Left cardiac atrium (tissue), 4 donors: ENCODE data around the gene ZFYVE28. TPM values are rescaled to one million over a fixed set of nuclear protein-coding genes. Genes with fewer than 3 reads are reported as not detected.

ENCODE experiments used
- ATAC-seq, 2 donors: fragments of 200-7000 bp; cut with Tn5 transposase; one replicate each; pipeline ENCODE4 v1.9.1; 2020; ENCODE audit warnings: mild to moderate bottlenecking in 2 of 2, moderate library complexity in 2 of 2
- DNase-seq: peaks from one replicate; pipeline ENCODE4 v3.0.0-alpha.2; 2020
- intact Hi-C, 2 donors: fragments of 100-400 bp; cut with DNase I; formaldehyde crosslinking; loops; one replicate each; pipeline versions ENCODE4 v1.14.1 to v1.15.1; 2022 to 2023
- total RNA-seq, 2 donors: library from RNA; stranded (reverse); fragmentation: NEBNext Ultra II Directional; extraction: Animal tissue kit (Norgen Biotek cat#: 25700); gene quantifications; one replicate each; pipeline ENCODE4 v1.2.1, GENCODE V29; 2021
- donor health status: DM: no; HTN: yes; CAD: no.
- donor health status: DM: no; HTN: yes; CAD: no; lungs with severe emphysema.
- donor health status: DM: yes; HTN: yes; CAD: no.
- donor health status: Dilated cardiomyopathy.

Gene ZFYVE28
- total RNA-seq, 2 donors from 2014 or later, result 5.2 to 7.2 TPM

DNA sequence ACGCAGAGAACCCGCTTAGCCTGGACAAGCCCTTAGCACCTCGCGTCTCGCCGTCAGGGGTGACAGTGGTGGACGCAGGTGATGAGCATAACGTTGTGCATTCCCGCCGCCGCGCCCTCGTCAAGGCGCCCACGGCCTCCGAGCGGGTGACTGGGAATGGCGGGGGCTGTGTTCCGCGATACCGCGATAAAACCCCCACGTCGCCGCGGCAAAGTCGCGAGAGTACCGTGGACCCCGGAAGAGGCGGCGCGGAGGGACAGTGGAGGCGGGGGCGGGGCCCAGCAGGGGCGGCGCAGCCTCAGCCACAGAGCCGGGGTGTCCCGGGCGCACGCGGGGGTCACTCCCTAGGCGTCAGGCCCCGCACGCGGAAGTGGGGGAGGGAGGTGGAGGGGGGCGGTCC lies 53.8 kb downstream of the ZFYVE28 start:
- intact Hi-C loops, result no loop called here
- peak; percentile 66 for DNase-seq
- peak; percentile 82 to 90 for ATAC-seq

DNA sequence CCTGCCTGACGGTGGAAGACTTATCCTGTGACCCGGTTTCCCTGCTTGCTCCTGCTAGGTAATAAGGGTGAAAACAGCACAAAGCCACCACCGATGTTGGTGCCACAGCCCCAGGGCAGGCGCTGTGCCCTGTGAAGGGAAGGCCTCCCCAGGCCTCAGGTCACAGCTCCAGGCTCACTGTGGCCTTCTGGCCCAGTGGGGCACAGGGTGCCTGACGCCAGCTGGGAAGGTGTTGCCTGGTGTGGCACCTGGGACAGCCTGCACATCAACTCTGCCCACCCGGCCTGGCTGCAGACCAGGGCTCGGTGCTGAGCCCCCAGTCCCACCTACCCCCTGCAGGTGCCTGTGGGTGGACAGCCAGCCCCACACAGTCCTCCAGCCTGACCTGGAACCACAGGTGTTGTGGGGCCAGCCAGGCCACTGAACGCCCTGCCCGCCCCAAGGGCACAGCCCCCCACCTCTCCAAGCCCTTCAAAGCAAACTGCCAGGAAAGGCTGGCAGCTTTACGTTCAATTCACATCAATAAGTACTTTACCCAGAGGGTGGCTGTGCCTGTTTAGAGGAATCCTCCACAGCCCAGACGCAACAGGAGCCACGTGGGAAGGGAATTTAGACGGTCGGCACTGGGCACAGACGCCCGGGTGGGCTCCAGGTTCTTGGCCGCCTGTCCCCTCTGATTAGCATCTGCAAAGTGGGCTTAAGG lies 54.3 kb downstream of the ZFYVE28 start:
- intact Hi-C loops, result no loop called here
- ATAC-seq (peak in 1 of 2 donors; percentile 11), DNase-seq (no peak)

DNA sequence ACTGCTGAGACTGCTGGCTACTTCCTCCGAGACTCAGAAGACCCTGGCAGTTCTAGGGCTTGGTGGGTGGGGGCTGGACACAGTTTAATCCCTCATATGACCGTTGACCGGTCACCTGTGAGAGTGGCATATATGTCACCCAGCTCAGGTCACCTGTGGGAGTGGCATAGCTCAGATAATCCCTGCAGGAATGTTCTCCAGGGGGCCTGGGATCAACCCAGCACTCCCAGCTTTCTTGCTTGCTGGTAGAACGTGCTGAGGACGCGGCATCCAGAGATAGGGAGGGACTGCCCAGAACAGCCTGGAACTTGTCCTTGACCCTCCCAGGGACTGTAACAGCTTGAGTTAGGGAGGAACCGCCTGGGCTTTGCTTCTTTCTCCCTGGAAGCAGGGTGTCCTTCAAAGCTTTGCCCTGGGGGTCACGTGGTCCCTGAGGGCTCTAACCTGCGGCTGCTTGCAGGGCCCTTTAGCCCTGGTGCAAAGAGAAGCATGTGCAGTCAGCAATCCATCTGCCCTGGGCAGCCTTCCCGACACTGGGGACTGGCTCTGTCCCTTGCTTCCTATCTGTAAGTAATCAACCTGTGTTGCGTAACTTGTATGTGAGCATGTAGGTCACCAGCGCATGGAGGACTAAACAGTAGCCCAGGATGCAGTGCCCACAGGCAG lies 55.3 kb downstream of the ZFYVE28 start:
- ATAC-seq (no peak), DNase-seq (no peak)
- intact Hi-C loops, result no loop called here

DNA sequence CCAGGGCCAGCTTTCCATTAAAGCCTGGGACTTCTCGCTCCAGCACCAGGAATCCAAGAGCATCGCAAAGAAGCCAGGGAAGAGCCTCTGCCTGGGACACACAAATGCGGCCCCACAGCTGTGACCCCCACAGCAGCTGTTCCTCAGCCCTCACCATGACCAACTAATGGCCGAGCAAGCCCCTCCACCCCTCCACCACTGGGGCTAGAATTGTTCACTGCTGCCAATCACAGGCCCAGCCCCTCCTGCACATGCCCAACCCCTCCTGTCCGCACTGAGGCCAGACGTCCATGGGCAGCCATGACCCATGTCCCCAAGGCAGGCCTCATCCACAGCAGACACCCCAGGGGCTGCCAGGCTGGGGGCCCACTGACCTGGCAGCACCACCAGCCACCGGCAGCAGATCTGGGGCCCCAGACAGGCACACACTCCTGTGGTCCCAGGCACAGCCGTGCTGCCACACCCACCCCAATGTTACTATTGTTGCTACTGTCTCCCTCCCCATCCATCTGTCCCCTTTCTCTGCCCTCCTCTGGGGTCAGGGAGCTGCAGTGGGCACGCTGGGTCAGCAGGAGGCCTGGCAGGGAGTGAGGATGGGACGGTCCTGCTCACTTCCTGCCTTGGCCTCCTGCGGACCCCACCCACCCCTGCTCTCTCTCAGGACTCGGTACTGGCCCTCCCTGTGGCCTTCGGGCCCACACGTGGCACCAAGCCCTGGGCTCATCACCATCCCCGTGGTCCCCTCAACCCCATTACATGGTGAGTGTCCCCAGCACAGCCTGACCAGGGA lies 56.0 kb downstream of the ZFYVE28 start:
- DNase-seq (no peak), ATAC-seq (no peak)
- intact Hi-C loops, result no loop called here

DNA sequence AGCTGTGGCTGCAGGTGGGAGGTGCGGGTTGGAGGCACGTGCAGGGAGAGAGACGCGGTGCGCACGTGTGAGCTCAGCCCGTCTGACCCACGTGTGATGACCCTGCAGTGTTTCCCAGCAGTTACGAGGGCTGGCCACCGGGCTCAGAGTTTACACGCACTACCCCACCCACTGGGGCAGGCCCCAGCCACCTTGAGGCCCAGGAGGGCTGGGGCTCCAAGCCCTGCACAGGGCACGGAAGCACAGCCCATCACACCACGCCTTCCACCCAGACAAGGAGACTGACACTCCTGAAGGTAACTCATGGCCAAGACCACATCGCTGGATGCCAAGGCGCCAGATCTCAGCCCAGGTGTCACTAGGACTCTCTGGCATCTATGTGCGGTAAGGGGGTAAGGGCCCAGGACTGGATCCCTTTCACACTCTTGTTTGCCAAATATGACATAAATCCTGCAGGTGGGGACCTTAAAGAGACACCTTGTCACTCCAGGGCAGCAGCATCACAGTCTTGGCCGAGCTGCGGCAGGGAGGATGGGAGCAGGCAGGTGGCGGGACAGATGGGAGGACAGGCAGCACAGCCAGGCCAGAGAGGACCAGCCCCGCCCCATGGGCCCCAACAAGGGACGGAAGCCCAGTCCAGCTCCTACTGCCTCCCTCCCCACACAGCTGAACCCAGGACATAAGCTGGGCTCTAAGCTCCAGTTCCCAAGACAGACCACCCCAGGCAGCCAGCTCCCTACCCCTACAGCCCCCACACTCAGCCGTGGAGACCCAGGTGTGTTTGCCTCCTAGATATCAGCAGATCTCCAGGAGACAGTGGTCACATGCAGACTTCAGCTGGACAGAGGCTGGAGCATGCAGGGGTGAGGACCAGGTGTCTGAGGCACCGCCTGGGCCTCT lies 56.8 kb downstream of the ZFYVE28 start:
- DNase-seq (no peak), ATAC-seq (no peak)
- intact Hi-C loops, result no loop called here

DNA sequence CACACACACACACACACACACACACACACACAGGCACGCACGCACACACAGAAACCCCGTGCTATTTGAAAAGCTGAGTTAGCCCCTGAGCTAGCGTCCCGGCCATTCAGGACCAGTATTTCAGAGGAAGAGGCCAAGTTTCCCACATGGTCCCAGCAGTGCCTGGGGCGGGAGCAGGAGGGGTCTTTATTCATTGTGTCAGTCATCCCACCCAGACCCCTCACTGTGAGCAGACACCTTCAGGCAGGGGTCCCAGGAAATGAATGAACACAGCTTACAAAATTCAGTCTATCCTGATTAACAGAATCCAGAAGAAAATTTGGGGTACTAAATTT lies 58.1 kb downstream of the ZFYVE28 start:
- DNase-seq, result no peak
- intact Hi-C loops, result no loop called here

DNA sequence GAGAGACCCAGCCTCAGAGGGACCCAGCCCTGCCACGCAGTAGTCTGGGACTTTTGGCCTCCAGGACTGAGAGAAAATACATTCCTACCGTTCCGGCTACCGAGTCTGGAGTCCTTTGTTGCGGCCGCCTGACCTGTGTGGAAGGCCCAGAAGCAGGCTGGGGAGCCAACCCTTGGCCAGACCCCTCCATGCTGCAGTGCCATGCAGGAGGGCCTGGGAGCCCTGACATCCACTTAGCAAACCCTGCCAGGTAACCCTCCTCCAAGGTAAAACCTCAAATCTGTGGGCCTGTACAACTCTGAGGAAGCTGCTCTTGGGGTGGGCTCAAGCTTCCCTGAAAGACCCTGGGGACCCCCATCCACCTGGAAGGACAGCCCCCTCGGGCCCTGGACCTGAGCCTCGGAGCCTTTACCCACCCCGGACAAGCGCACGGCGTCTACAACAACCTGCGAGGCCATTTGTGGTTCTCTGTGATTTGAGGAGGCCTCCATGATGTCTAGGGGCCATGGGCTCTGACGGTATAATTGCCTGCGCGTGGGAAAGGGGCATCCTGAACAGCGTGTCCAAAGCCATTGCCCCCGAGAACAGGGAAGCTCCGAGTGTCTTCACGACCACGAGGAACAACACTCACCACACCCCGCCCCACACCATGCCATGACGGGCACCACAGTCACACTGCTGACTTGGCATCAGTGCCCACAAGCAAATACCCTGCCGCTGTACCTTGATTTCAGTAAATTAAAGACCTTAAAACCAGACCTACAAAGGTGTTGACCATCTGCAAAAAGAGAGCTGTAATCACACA lies 58.7 kb downstream of the ZFYVE28 start:
- ATAC-seq (no peak), DNase-seq (no peak)
- intact Hi-C loops, result no loop called here

More for the DNA sequence above, 58.1 kb downstream of the ZFYVE28 start:
- no peak for ATAC-seq

DNA sequence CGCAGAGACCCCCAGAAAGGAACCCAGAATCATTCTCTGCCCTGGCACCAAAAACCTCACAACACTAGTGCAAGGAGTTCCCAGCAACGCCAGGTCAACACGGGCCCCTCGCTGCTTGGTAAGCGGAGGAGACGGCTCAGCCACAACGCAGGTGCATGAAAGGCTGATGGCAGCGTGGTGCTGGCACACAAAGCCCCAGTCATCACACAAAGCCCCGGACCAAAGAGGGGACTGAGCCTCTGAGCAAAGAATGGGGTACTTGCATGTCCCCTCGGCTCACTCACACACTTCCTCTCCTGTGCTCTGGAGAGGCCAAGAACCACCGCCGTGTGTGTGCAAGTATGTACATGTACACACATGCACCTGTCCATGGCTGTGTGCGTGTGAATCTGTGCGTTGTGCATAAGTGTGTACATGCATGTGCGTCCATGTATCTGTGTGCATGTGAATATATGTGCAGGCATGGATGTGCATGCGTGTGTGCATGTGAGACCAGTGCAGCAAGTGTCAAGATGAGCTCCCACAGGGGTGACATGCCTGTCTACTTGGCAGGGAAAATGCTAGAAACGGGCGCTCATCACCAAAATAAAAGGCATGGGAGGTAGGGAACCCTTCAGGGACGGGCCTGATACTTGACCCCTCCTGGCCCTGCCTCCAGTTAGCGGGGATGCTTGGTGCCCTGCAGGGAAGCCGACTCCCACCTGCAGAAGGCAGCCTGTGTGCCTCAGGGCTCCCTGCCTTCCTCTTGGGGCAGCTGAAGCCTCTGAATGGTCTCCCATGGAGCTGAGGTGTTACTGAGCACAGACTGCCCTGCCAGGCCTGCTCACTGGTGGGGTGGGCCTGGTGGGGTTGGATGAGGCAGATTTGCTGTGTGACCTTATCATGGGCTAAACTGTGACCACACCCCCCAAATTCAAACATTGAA lies 60.4 kb downstream of the ZFYVE28 start:
- intact Hi-C loops, result no loop called here
- DNase-seq, result no peak
- ATAC-seq, result no peak

DNA sequence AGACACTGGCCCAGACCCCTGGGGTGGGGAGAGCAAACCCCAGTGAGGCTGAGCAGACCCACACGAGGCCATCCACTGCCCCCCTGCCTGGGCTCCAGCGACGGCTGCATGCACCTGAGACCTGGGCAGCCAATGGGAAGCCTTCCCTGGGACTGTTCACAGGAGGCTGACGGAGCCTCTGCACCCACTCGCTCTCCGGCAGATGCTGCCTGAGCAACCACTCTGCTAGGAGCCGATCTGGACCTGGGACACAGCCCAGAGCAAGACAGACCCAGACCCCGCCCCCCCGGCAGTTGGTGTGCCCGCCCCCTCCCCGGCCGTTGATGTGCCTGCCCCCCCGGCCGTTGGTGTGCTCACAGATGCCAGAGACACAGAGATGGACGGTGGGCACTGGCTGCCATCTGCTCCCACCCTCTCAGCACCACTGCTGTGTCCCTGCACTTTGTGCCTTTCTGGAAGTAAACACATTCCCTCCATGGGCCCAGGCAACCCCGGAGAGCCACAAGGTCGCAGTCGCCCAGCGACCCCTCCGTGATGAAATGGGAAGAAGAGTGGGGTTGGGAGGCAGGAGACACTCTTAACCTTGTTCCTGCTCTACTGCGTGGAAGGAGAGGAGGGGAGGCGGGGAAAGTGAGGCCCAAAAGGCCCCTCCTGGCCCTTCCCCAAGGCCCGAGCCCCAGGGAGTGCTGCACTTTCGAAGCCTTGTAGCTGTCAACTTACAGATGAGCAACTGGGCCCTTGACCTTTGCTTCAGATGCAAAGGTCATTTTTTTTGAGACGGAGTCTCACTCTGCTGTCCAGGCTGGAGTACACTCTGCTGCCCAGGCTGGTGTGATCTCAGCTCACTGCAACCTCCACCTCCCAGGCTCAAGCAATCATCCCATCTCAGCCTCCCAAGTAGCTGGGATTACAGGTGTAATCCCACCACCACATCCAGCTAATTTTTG lies 62.0 kb downstream of the ZFYVE28 start:
- no peak for ATAC-seq
- intact Hi-C loops, result no loop called here
- DNase-seq, result no peak

DNA sequence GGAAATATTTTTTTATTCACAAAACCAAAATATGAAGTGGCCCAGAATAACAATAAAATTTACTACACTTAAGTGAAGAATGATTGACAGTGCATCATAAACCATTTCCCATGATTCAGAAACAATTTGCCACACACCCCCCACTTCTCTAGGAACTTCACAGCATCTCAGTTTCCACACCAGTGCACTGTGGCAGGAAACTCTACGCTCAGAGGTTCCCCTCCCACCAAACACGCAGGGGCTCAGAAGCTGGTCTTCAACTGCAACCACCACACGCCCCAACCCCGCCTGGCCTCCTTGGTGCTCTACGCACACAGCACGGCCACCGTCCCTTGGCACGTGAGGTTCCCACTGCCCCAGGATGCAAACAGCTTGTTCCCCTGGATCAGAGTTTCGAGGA lies 63.7 kb downstream of the ZFYVE28 start:
- ATAC-seq, result no peak
- DNase-seq, result no peak
- intact Hi-C loops, result no loop called here

DNA sequence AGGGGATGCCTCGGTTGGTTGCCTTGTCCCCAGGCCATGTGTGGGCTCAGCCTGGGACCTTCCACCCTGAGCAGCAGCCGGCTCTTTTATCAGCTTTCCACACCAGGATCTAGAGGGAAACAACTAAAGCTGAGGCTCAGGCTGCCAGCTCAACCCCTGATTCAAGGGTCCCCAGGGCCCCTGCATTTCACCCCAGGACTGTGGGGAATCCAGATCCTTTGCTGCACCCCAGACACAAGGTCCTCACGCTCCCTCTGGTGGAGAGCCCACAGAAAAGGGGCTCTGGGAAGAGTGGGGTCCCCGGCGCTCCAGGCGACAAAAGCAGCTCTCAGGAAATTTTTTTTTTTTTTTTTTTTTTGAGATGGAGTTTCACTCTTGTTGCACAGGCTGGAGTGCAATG lies 64.3 kb downstream of the ZFYVE28 start:
- DNase-seq, result no peak
- ATAC-seq, result no peak
- intact Hi-C loops, result no loop called here

DNA sequence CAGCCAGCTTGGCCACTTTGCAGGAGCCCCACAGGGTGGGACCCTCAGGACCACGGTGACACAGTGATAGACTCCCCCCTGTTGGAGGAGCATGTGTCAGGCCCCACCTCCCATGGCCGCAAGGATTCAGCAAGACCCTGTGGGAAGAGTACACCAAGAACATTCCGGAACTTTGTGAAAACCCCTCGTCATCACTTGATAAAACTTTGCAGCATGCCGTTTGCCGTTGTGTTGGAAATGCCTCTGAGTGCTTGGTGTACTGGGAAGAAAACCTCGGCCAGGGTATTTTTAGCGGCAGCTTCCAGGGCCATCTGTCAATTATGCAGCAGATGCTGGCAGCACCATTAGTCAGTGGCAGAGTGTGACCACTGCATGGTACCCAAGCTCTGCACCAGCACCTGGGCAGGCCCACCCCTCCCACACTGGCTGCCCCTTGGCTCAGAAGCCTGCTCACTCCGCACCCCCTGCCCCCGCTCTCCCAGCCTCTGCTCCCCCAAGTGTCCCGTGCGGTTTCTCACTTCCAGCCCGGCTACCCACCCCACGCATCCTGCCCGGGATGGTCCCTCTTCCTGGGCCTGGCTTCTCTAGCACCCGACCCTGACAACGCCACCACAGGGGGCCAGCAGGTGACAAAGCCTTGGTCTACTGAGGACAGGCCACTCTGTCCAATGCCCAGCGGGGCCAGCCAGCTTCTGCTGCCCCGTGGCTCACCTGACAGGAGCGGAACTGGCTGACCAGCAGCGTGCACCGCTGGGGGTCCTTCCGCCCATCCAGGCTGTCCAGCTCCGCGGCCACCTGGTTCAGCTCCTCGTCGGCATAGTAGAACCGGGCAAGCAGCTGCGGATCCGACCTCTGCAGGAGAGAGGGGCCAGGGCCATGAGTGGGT lies 65.0 kb downstream of the ZFYVE28 start:
- ATAC-seq (peak; percentile 75 to 89), DNase-seq (no peak)
- intact Hi-C loops, result no loop called here

DNA sequence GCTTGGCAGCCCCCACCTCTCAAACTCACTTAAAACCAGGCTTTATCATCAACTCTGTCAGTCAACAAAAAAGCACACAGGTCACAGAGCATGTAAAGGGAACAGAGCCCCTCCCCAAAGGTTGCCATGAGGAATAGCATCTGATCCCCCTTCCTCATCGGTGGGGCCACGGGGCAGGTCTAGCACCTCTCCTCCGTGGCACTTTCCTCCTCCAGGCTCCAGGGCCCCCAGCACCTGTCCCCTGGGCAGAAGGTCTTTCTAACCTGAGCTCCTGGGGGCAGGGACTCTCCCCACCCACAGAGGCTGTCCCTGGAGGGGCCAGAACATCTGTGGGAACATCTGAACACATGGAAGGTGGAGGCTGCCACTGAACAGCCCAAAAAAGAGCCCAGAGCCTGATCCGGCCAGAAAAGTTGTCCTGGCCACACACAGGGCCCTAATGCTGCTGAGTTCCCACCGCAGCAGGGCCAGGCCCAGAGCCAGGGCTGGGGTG lies 65.7 kb downstream of the ZFYVE28 start:
- intact Hi-C loops, result no loop called here
- ATAC-seq, result peak; percentile 18 to 56
- DNase-seq, result no peak

DNA sequence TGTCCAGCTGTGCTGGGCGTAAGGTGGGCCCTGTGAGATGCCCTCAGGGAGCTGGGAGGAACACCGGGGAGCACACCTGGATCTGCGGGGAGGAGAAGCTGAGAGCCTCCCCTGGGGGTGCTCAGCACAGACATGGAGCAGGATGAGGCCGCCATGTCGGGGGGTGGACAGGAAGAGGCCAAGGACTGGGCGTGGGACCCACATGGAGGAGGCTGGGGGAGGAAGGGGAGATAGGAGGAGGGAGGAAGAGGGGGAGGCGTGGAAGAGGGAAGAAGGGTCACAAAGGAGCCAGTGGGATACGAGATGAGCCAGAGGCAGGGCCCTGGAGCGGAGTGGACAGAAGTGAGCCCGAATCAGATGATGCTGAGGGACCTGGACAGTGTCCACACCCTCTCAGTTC lies 66.3 kb downstream of the ZFYVE28 start:
- ATAC-seq, result no peak
- intact Hi-C loops, result no loop called here
- DNase-seq, result no peak

DNA sequence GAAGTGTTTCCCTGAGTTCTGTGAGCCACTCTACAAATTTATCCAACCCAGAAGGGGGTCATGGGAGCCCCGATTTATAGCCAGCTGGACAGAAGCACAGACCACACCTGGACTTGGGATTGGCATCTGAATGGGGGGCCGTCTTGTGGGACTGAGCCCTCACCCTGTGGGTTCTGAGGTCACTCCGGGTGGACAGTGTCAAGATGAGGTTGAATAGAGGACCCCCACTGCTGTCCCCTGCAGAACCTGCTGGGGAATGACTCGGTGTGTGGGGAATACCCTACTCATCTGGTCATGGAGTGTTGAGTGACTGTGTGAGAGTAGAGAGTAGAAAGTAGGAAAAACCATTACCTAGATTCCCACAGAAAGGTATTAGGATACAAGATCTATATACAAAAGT lies 67.5 kb downstream of the ZFYVE28 start:
- intact Hi-C loops, result no loop called here
- DNase-seq (no peak), ATAC-seq (no peak)
